GM12878 (cell line): Measurements from ENCODE around the gene LYZ. TPM values are rescaled to one million over a fixed set of nuclear protein-coding genes. Genes with fewer than 3 reads are reported as not detected.

Source experiments
- ATAC-seq: fragments of 200-7000 bp; cut with Tn5 transposase; 3 replicates; pipeline ENCODE4 v1.9.1; 2020; ENCODE audit warnings: mild to moderate bottlenecking, moderate library complexity
- BruUV-seq: library from RNA; stranded (reverse); fragments of 400-500 nt; replicated peaks from 2 replicates; lab custom pipeline; 2021; lab: Mats Ljungman, UMichigan
- CTCF ChIA-PET: fragments of 300-600 bp; sonication (Branson Sonifier 250); formaldehyde crosslinking; extraction: SDS; loops from one replicate; lab custom pipeline; 2021; ENCODE audit warnings: inconsistent platforms; lab: Yijun Ruan, JAX
- POLR2A ChIA-PET: fragments of 350-600 bp; formaldehyde crosslinking; extraction: SDS; loops from one replicate; lab custom pipeline; 2021; ENCODE audit warnings: inconsistent platforms; lab: Charles Lee
- RAD21 ChIA-PET: fragments of 300-600 bp; sonication (Branson Sonifier 250); formaldehyde crosslinking; loops from one replicate; lab custom pipeline; 2023; ENCODE audit warnings: antibody characterized with exemption; ENCODE audit not compliant: unreplicated experiment; lab: Charles Lee
- SMC1A ChIA-PET: fragments of 300-600 bp; sonication (Branson Sonifier 250); formaldehyde crosslinking; loops from one replicate; lab custom pipeline; 2023; ENCODE audit not compliant: unreplicated experiment, uncharacterized antibody; lab: Charles Lee
- DNase-seq: peaks from one replicate; pipeline ENCODE4 v3.0.0-alpha.2; 2011; ENCODE audit warnings: low read depth, low spot score
- FAIRE-seq: peaks from 3 replicates; lab custom pipeline; 2011; peaks lifted over from hg19 to GRCh38; lab: Jason Lieb, UNC
- H2AFZ ChIP-seq: 2 replicates; pipeline ENCODE4 v1.6.0; 2011; ENCODE audit warnings: low read depth, low read length, control low read depth; ENCODE audit not compliant: control insufficient read depth
- H3K27ac ChIP-seq: 2 replicates; pipeline ENCODE4 v1.5.1; 2011; ENCODE audit warnings: control low read depth; ENCODE audit not compliant: control insufficient read depth, insufficient read depth
- H3K27me3 ChIP-seq, 2 experiments: replicated peaks in 1 of 2; 2 replicates each; pipeline versions ENCODE4 v1.6.0 to v1.6.1; 2011; ENCODE audit warnings: low read length in 1 of 2; ENCODE audit not compliant: control insufficient read depth in 2 of 2, insufficient read depth in 2 of 2
- H3K36me3 ChIP-seq, 2 experiments: 2 replicates each; pipeline ENCODE4 v1.5.1; 2011; ENCODE audit warnings: low read length in 1 of 2; ENCODE audit not compliant: control insufficient read depth in 2 of 2, insufficient read depth in 2 of 2
- H3K4me1 ChIP-seq: 2 replicates; pipeline ENCODE4 v1.6.1; 2011; ENCODE audit warnings: mild to moderate bottlenecking, low read length, moderate library complexity, mixed read lengths; ENCODE audit not compliant: control insufficient read depth, insufficient read depth
- H3K4me2 ChIP-seq: 2 replicates; pipeline ENCODE4 v1.6.0; 2011; ENCODE audit warnings: control low read depth; ENCODE audit not compliant: control insufficient read depth, insufficient read depth
- H3K4me3 ChIP-seq: fragments of 200-600 bp; sonication (generic); 2 replicates; pipeline ENCODE4 v1.5.1; 2016
- H3K79me2 ChIP-seq: 2 replicates; pipeline ENCODE4 v1.6.0; 2011; ENCODE audit warnings: low read length; ENCODE audit not compliant: control insufficient read depth, insufficient read depth
- H3K9ac ChIP-seq: 2 replicates; pipeline ENCODE4 v1.8.0; 2011; ENCODE audit warnings: low read length, control low read depth, mixed read lengths; ENCODE audit not compliant: control insufficient read depth, insufficient read depth
- H3K9me3 ChIP-seq: replicated peaks from 3 replicates; pipeline ENCODE4 v1.5.1; 2011; ENCODE audit warnings: mild to moderate bottlenecking, low read length; ENCODE audit not compliant: control insufficient read depth, insufficient read depth
- H4K20me1 ChIP-seq: 2 replicates; pipeline ENCODE4 v1.6.0; 2011; ENCODE audit not compliant: control insufficient read depth, insufficient read depth
- ATF3 ChIP-seq: IDR thresholded peaks from 2 replicates; pipeline ENCODE4 v1.6.1; 2011; ENCODE audit warnings: low read depth, mild to moderate bottlenecking, low read length, moderate library complexity, borderline replicate concordance; ENCODE audit errors: extremely low read depth
- ATF7 ChIP-seq: fragments of 450-650 bp; IDR thresholded peaks from 2 replicates; pipeline ENCODE4 v1.6.1; 2016; ENCODE audit warnings: low read depth, mild to moderate bottlenecking
- CHD1 ChIP-seq: IDR thresholded peaks from 2 replicates; pipeline ENCODE4 v1.6.1; 2012; ENCODE audit warnings: low read depth, low read length, improper control_type of control experiment
- EZH2 ChIP-seq: IDR thresholded peaks from 2 replicates; pipeline ENCODE4 v1.6.1; 2012; ENCODE audit warnings: low read depth, mild to moderate bottlenecking, control low read depth, inconsistent platforms, low read length, borderline replicate concordance; ENCODE audit not compliant: control insufficient read depth
- GABPA ChIP-seq: IDR thresholded peaks from 2 replicates; pipeline ENCODE4 v1.6.1; 2014; ENCODE audit warnings: antibody characterized with exemption, low read depth, mild to moderate bottlenecking, inconsistent platforms
- HDAC6 ChIP-seq: fragments of 200-600 bp; sonication (generic); IDR thresholded peaks from one replicate; pipeline ENCODE4 v1.8.0; 2017; ENCODE audit warnings: antibody characterized with exemption; ENCODE audit not compliant: unreplicated experiment
- HSF1 ChIP-seq: fragments of 150-350 bp; IDR thresholded peaks from 2 replicates; pipeline ENCODE4 v1.6.1; 2014; ENCODE audit warnings: mild to moderate bottlenecking, low read depth, low read length
- IKZF1 ChIP-seq: fragments of 450-650 bp; conservative IDR thresholded peaks from 2 replicates; pipeline ENCODE4 v1.6.1; 2017; ENCODE audit warnings: antibody characterized with exemption, mild to moderate bottlenecking
- KAT2A ChIP-seq: conservative IDR thresholded peaks from 2 replicates; pipeline ENCODE4 v1.6.1; 2011; ENCODE audit warnings: low read depth, low read length; ENCODE audit not compliant: control insufficient read depth
- KLF5 ChIP-seq: fragments of 450-650 bp; IDR thresholded peaks from 2 replicates; pipeline ENCODE4 v1.6.1; 2014; ENCODE audit warnings: mild to moderate bottlenecking; ENCODE audit not compliant: partially characterized antibody
- MTA3 ChIP-seq: IDR thresholded peaks from 2 replicates; pipeline ENCODE4 v1.6.1; 2012; ENCODE audit warnings: low read length, inconsistent platforms, borderline replicate concordance
- MYB ChIP-seq: fragments of 150-350 bp; IDR thresholded peaks from 2 replicates; pipeline ENCODE4 v1.6.1; 2014; ENCODE audit warnings: mild to moderate bottlenecking, low read depth, low read length, borderline replicate concordance
- NFYA ChIP-seq: IDR thresholded peaks from 2 replicates; pipeline ENCODE4 v1.6.1; 2011; ENCODE audit warnings: low read depth, mild to moderate bottlenecking, low read length, improper control_type of control experiment, borderline replicate concordance
- NR2C2 ChIP-seq: IDR thresholded peaks from 2 replicates; pipeline ENCODE4 v1.6.1; 2011; ENCODE audit warnings: borderline replicate concordance, low read depth; ENCODE audit not compliant: control insufficient read depth, insufficient read length
- POLR2AphosphoS2 ChIP-seq: IDR thresholded peaks from 2 replicates; pipeline ENCODE4 v1.6.1; 2011; ENCODE audit warnings: low read depth, mild to moderate bottlenecking, low read length, improper control_type of control experiment, moderate library complexity
- SMAD5 ChIP-seq: IDR thresholded peaks from 2 replicates; pipeline ENCODE4 v1.6.1; 2016; ENCODE audit warnings: antibody characterized with exemption, low read depth
- TCF3 ChIP-seq: IDR thresholded peaks from 2 replicates; pipeline ENCODE4 v1.6.1; 2012; ENCODE audit warnings: low read depth, mild to moderate bottlenecking, low read length, borderline replicate concordance; ENCODE audit not compliant: insufficient read depth
- ZBTB33 ChIP-seq: fragments of 450-650 bp; IDR thresholded peaks from 2 replicates; pipeline ENCODE4 v1.6.1; 2017; ENCODE audit warnings: mild to moderate bottlenecking
- WGBS: methylation state at CpG from one replicate; pipeline ENCODE4 v1.1.6; 2016; ENCODE audit warnings: low lambda C conversion rate; ENCODE audit not compliant: insufficient replicate concordance, insufficient coverage; ENCODE audit errors: missing lambda C conversion rate; 5-methylcytosine and 5-hydroxymethylcytosine counted together
- in situ Hi-C: fragments of 300-500 bp; cut with MboI; formaldehyde crosslinking; loops from 9 replicates; pipeline ENCODE4 v1.14.3; 2018; ENCODE audit warnings: mixed read lengths
- intact Hi-C: fragments of 100-400 bp; cut with micrococcal nuclease; formaldehyde crosslinking; loops from one replicate; pipeline ENCODE4 v1.14.2; 2022; ENCODE audit not compliant: unreplicated experiment
- polyA plus RNA-seq, 11 experiments: library from polyadenylated mRNA; depleted of rRNA in 4 of 11; unstranded in 6 of 11; stranded (reverse) in 5 of 11; fragments of >200 nt; fragmentation: Nextera tagmentation in 4 of 11; fragmentation: Illumina TruSeq in 1 of 11; extraction: Ambion mirVana in 4 of 11; extraction: Trizol in 1 of 11; gene quantifications; 1 replicate in 1 of 11; 2 replicates in 10 of 11; pipeline versions ENCODE4 v1.2.1 to v1.2.3, GENCODE V29; 2011 to 2016; ENCODE audit warnings: inconsistent platforms in 2 of 11, missing spikeins in 2 of 11, low read depth in 1 of 11
- total RNA-seq, 4 experiments: library from RNA; depleted of rRNA in 3 of 4; stranded (reverse); fragments of >200 nt in 3 of 4; fragmentation: Illumina TruSeq in 1 of 4; extraction: Trizol in 1 of 4; gene quantifications; 2 replicates each; pipeline versions ENCODE4 v1.2.1 to v1.2.3, GENCODE V29; 2013 to 2021

The LYZ gene
- total and polyA plus RNA-seq, 10 of the 15 experiments (the other 5 are each of a cell fraction or from before 2014, with no cell fraction given), result 1.9 TPM; not detected in 9

- TF ChIP-seq KLF5 (no peak), POLR2AphosphoS2 (no peak), KAT2A (no peak), HSF1 (no peak), SMAD5 (no peak), HDAC6 (no peak), ZBTB33 (no peak)
These were observed 6.5 kb downstream of the LYZ start (continued) for GRCh38 chr12:69354556-69355187.

GRCh38 chr12:69355363-69356028, 7.3 kb downstream of the LYZ start:
- ChIA-PET SMC1A (interaction anchor here (3.8 kb wide), 1 partner anchor 284 kb away, joined by 41 read pairs; no protein-coding TSS in a partner anchor), CTCF (interaction anchor here (1.9 to 3.7 kb wide), 3 partner anchors 8 to 284 kb away, joined by 12 to 93 read pairs (median 21); partner anchors contain the start of gene LYZ), RAD21 (interaction anchor here (3.6 kb wide), 1 partner anchor 284 kb away, joined by 44 read pairs; no protein-coding TSS in a partner anchor), POLR2A (no interaction called here)
- Histone ChIP-seq H3K4me3 (no peak overlapping the region), H3K4me1 (no peaks in the 10 kb centered on the region; the same call in 1 of the 2 replicates), H3K27ac (no peak overlapping the region), H3K4me2 (no peak overlapping the region), H4K20me1 (no peaks in the 10 kb centered on the region), H2AFZ (no peak overlapping the region), H3K9ac (no peak overlapping the region), H3K9me3 (no peaks in the 10 kb centered on the region), H3K79me2 (peaks cover 9% of the 10 kb centered on the region), H3K36me3 (no peaks in the 10 kb centered on the region), H3K27me3 (no peaks in the 10 kb centered on the region)
- no peak for DNase-seq
- no peak for FAIRE-seq
- BruUV-seq, result no TSS peak
- no peak for ATAC-seq
- 44% methylated on average over 2 of the region's 2 CpGs for WGBS
- in situ Hi-C loops, result loop anchor here (5.0 kb wide), 2 partner anchors 217 to 282 kb away; no protein-coding TSS in a partner anchor
- intact Hi-C loops, result loop anchor here (2.0 to 5.0 kb wide), 4 partner anchors 65 to 523 kb away; partner anchors contain the start of genes CCT2 and RAB3IP
- no peak for TF ChIP-seq TCF3
- TF ChIP-seq MTA3, result no peak
- TF ChIP-seq IKZF1, result no peak
- no peak for TF ChIP-seq ATF7
- no peak for TF ChIP-seq MYB
- TF ChIP-seq ATF3, result no peak
- TF ChIP-seq NFYA, result no peak
- no peak for TF ChIP-seq CHD1
- no peak for TF ChIP-seq KAT2A
- no peak for TF ChIP-seq NR2C2
- no peak for TF ChIP-seq GABPA
- TF ChIP-seq EZH2, result no peak
